ENCODE data around the gene CYB561D1.

DNA sequence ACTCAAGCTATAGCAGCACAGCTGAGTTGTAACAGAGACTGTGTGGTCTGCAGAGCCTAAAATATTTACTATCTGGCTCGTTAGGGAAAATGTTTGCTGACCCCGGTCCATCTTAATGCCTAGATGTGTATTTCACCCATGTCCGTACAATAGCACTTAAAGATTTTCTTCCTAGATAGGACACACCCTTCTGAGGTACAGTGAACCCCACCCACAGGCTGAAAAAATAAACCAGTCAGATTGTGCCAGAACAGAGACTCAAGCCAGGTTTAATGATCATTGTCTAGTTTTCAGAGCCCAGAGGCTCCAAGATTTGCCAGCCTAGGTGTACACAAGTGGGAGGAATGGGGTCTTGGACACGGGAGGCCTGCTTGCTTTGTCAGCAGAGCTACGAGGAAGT is 10.0 kb downstream of the CYB561D1 start:
- TF ChIP-seq EZH2 (IDR thresholded peaks at IDR 0.05; ENCODE audit: insufficient read depth, poor library complexity, severe bottlenecking) = no peak
- TF ChIP-seq EZH2phosphoT487 (IDR thresholded peaks at IDR 0.05; ENCODE audit: insufficient read depth, low read depth) = no peak

Measured in GM23248 (cell line).